Measurements from ENCODE around the gene GNB2. TPM values are rescaled to one million over a fixed set of nuclear protein-coding genes. Genes with fewer than 3 reads are reported as not detected.
"Not testable (repeated sequence)": the region's sequence is repeated elsewhere in the genome, so short reads cannot be mapped to it uniquely, and the experiment has no call there.

GNB2 gene
- total and polyA plus RNA-seq, 8 donors, result 151 to 273 (median 200) TPM

DNA sequence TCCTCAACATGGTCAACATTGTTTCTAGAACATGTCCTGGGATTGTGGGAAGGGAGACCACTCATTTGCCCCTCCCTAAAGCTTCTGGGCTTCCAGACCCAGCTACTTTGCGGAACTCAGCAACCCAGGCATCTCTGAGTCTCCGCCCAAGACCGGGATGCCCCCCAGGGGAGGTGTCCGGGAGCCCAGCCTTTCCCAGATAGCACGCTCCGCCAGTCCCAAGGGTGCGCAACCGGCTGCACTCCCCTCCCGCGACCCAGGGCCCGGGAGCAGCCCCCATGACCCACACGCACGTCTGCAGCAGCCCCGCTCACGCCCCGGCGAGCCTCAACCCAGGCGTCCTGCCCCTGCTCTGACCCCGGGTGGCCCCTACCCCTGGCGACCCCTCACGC is 46.7 kb downstream of the GNB2 start, which contains the start of gene EPO:
TSS of gene EPO (plus strand) at position 190 of the 392 bp plus-strand sequence. CDS start 513 bp downstream, outside the sequence.
- DNase-seq (no peak), ATAC-seq (no peak)
- Histone ChIP-seq H3K9me3 (peaks cover 0 to 8% of the 10 kb centered on the region in 2 donors), H3K27ac (no peak within 1 kb of the TSS), H3K4me1 (peaks cover 2 to 5% of the 10 kb centered on the region in 2 donors), H3K4me3 (no peak within 1 kb of the TSS), H3K27me3 (peaks cover 22 to 48% of the 10 kb centered on the region in 2 donors), H3K36me3 (no peaks in the 10 kb centered on the region)
- intact Hi-C loops (cut with DNase I), result no loop called here
- no peak for TF ChIP-seq CTCF (IDR thresholded peaks at IDR 0.05)

GRCh38 chr7:100720671-100721504 is 47.3 kb downstream of the GNB2 start:
- ATAC-seq (no peak), DNase-seq (peak in 1 of 4 donors; percentile 61)
- no peak overlapping the region for H3K4me3 ChIP-seq
- intact Hi-C loops (cut with DNase I), result no loop called here
- H3K36me3 ChIP-seq, result no peaks in the 10 kb centered on the region
- H3K4me1 ChIP-seq, result peaks cover 4 to 8% of the 10 kb centered on the region in 2 donors
- H3K9me3 ChIP-seq, result peaks cover 0 to 8% of the 10 kb centered on the region in 2 donors
- no peak overlapping the region for H3K27ac ChIP-seq
- no peak for TF ChIP-seq CTCF (IDR thresholded peaks at IDR 0.05)
- H3K27me3 ChIP-seq, result peaks cover 22 to 48% of the 10 kb centered on the region in 2 donors

- H3K9me3 ChIP-seq, result peaks cover 0 to 8% of the 10 kb centered on the region in 2 donors
- peaks cover 22 to 48% of the 10 kb centered on the region in 2 donors for H3K27me3 ChIP-seq
- H3K4me1 ChIP-seq, result peaks cover 4 to 8% of the 10 kb centered on the region in 2 donors
- H3K36me3 ChIP-seq, result no peaks in the 10 kb centered on the region
- no peak overlapping the region for H3K27ac ChIP-seq
- no peak overlapping the region for H3K4me3 ChIP-seq
- no peak for TF ChIP-seq CTCF (IDR thresholded peaks at IDR 0.05)
- DNase-seq (peak in 1 of 4 donors; percentile 60), ATAC-seq (no peak)
- intact Hi-C loops (cut with DNase I), result no loop called here
Measured at GRCh38 chr7:100721505-100721812, 47.9 kb downstream of the GNB2 start.

DNA sequence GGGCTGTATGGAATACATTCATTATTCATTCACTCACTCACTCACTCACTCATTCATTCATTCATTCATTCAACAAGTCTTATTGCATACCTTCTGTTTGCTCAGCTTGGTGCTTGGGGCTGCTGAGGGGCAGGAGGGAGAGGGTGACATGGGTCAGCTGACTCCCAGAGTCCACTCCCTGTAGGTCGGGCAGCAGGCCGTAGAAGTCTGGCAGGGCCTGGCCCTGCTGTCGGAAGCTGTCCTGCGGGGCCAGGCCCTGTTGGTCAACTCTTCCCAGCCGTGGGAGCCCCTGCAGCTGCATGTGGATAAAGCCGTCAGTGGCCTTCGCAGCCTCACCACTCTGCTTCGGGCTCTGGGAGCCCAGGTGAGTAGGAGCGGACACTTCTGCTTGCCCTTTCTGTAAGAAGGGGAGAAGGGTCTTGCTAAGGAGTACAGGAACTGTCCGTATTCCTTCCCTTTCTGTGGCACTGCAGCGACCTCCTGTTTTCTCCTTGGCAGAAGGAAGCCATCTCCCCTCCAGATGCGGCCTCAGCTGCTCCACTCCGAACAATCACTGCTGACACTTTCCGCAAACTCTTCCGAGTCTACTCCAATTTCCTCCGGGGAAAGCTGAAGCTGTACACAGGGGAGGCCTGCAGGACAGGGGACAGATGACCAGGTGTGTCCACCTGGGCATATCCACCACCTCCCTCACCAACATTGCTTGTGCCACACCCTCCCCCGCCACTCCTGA is 49.1 kb downstream of the GNB2 start:
- no peak for TF ChIP-seq CTCF (IDR thresholded peaks at IDR 0.05)
- H3K27ac ChIP-seq, result no peak overlapping the region
- intact Hi-C loops (cut with DNase I), result no loop called here
- H3K9me3 ChIP-seq, result peaks cover 0 to 8% of the 10 kb centered on the region in 2 donors
- no peak overlapping the region for H3K4me3 ChIP-seq
- DNase-seq (peak in 1 of 4 donors; percentile 62), ATAC-seq (no peak)
- H3K4me1 ChIP-seq, result peaks cover 4 to 8% of the 10 kb centered on the region in 2 donors
- peaks cover 22 to 48% of the 10 kb centered on the region in 2 donors for H3K27me3 ChIP-seq
- no peaks in the 10 kb centered on the region for H3K36me3 ChIP-seq

DNA sequence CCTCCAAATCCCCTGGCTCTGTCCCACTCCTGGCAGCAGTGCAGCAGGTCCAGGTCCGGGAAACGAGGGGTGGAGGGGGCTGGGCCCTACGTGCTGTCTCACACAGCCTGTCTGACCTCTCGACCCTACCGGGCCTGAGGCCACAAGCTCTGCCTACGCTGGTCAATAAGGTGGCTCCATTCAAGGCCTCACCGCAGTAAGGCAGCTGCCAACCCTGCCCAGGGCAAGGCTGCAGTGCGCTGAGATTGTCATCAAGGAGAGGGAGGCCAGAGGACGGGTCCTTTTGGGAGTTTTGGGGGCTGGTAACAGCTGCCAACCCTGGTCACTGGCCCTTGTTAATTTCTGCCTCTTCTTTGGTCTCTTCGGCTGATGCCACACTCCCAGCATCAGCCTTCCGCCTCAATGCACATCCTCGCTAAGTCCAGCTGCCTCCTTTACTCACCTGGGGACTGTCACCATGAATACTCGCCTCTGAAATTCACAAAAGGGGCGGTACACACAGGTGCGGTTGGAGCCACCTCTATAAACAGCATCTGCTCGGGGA is 50.3 kb downstream of the GNB2 start:
- peaks cover 22 to 48% of the 10 kb centered on the region in 2 donors for H3K27me3 ChIP-seq
- intact Hi-C loops (cut with DNase I), result no loop called here
- DNase-seq (peak in 1 of 4 donors; percentile 39), ATAC-seq (no peak)
- TF ChIP-seq CTCF (IDR thresholded peaks at IDR 0.05), result no peak
- peaks cover 0 to 2% of the 10 kb centered on the region in 2 donors for H3K9me3 ChIP-seq
- H3K36me3 ChIP-seq, result no peaks in the 10 kb centered on the region
- H3K4me1 ChIP-seq, result peaks cover 4 to 8% of the 10 kb centered on the region in 2 donors
- H3K4me3 ChIP-seq, result no peak overlapping the region
- H3K27ac ChIP-seq, result no peak overlapping the region

DNA sequence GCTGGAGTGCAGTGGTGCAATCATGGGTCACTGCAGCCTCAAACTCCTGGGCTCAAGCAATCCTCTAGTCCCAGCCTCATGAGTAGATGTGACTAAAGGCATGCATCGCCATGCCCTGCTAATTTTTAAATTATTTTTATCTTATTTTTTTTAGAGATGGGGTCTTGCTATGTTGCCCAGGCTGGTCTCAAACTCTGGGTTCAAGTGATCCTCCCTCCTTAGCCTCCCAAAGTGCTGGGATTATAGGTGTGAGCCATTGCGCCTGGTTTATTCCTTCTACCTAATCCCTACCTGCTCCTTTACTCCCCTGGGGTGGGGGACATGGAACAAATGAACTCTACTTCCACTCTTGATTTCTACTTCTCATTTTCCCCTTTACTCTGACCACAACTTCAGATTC is 50.8 kb downstream of the GNB2 start:
- H3K9me3 ChIP-seq; DNase-seq; H3K4me1 ChIP-seq; H3K36me3 ChIP-seq; H3K27ac ChIP-seq; H3K4me3 ChIP-seq; ATAC-seq; intact Hi-C loops (cut with DNase I): not testable (repeated sequence)
- peaks cover 22 to 44% of the 10 kb centered on the region in 2 donors for H3K27me3 ChIP-seq

All from left lung (tissue), 10 donors.